HG03039 (cell line): ENCODE measurements around the gene GABRB1.
A peak's percentile ranks its signal among the peaks of the same experiment; 100 is the strongest.

Experiments
- ATAC-seq: cut with Tn5 transposase; IDR thresholded peaks from one replicate; pipeline ENCODE4 v1.9.1; 2021; ENCODE audit warnings: mild to moderate bottlenecking, moderate library complexity; ENCODE audit not compliant: unreplicated experiment

GABRB1 gene

DNA sequence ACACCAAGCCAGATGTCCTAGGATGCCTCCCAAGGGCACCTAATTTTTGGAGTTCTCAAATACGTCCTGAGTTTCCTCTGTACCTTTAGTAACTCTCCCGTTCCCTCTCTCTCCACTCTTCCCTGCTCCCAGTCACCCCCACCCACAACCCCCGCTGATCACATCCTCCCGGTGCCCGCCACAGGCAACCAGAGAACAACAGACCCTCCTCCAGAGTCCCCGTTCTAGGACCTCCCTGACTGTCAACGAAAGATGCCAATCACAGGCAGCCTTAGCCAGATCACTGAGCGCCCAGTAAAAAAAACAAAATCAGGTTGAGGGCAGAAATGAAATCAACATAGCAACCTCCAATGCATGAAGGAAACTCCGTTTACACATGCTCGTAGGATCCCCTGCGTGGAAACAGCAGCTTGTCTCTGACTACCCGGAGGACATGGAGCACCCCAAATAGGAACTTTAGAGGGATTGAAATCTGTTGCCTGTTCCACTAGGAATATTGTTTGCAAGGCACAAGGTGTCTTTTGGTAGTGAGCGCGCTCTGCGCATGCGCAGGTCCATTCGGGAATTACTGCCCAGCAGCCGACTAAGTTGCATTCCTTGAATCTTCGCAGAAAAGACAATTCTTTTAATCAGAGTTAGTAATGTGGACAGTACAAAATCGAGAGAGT is at the start of gene GABRB1:
Gene GABRB1, plus strand, starts transcription at position 557 of the 668 bp plus-strand sequence.
- no peak for ATAC-seq

GRCh38 chr4:46984781-46985180 is 46.6 kb upstream of the GABRB1 start:
- ATAC-seq, result no peak

DNA sequence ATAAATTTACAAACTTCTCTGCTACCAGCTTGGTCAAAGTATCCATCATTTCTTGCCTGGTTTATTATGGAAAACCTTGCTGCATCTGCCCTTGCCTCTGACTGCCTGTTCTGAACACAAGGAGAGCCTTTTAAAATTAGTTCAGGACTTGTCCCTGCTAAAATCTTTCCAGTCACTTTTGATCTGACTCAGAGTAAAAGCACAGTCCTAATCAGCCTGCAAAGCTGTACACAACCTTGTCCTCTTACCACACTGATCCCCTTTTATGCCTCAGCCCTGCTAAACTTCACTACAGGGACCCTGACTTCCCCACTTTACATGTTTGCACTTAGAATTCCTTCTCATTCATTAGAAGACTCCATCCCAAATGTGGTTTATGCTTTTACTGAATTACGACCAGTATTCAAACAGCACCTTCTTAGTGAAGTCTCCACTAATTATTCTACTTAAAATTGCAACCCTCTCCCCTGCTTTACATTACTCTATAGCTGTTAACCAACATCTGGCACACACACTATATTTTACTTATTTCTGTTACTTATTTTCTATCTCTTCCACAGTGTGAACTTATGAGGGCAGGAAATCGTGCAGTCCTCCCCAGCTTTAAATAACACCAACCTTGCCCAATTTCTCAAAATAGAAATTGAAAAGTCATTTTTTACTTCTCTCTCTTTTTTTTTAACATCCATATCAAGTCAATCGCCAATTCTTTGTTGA is 44.3 kb upstream of the GABRB1 start:
- no peak for ATAC-seq

- no peak for ATAC-seq
Measured at GRCh38 chr4:46992338-46992737, 39.0 kb upstream of the GABRB1 start.

DNA sequence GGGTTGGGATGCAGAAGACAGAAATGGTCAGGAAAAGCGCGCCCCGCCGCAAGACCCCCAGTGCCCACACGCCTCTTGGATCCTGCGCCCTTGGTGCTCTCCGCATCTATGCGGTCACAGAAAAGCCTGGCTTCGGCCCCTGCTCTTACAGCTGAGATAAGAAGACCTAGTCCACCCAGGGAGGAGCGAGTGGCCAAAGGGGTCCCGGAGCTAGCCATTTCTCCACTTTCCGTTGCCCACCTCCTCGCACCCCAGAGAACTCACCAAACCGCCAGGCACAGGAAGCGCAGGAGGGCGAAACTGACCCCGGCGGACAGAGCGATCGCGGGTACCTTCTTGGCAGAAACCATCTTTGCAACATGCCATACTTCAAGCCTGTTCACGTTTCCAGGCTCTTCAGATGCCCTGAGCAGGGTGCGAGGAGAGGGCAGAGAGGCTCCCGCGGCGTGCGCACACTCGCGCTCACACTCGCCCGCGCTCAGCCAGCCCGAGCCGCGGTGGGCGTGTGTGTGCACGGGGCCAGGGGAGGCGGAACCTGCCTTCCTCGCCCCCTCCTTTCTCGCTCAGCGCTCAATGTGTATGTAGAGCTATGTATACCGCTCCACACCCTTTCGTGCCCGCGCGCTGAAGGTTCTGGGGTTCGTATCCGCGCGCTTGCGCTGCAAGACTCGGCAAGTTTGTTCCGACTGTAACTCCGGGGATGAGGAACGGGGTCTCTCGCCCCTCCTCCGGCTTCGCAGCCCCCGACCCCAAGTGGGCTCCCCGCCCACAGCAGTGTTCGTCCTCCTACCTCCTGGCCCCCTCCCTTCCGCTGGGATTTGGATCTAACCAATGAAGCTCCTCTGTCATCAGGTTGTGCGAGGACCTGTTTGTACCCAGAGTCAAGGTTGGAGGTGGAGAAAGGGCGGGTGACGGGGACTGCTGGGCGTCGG is 38.0 kb upstream of the GABRB1 start, which contains the start of gene GABRA4:
Gene GABRA4, minus strand, starts transcription at position 507 of the 932 bp plus-strand sequence. Its CDS starts 157 bp downstream, at position 350.
- ATAC-seq, result no peak

DNA sequence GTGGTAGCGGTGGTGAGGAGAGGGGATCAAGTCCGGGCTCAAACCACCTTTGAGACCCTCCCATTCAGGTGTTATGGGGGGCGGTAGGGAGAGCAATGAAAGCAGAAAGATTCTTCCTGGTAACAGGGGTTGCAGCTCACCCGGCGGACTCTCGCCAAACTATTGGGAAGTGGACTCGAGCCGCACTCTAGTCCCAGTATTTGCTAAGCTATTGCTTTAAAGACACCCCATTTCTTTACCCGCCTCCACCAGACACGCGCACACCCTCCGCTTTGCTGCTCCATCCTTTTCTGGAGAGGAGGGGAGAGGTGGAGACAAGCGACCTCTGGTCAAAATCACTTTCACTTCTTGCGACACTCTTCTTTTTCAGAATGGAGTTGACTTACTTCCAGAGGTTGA is 37.4 kb upstream of the GABRB1 start:
- ATAC-seq, result no peak

DNA sequence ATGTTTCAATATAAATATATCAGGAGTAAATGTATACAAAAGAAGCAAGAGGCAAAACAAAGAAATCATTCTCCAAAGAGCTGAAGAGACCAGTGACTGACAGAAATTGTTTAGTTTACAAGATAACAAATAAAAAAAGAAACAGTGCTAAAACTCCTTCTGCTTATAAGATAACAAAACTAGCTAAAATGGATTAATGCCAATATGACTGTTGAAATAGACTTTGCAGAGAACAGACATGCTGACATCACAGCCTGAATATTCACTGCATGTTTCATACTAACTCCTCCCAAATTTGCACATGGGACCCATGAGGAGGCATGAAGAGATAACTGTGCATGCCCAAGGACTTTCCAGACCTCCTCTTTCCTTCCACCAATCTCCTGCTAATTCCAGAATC is 31.8 kb upstream of the GABRB1 start:
- no peak for ATAC-seq

DNA sequence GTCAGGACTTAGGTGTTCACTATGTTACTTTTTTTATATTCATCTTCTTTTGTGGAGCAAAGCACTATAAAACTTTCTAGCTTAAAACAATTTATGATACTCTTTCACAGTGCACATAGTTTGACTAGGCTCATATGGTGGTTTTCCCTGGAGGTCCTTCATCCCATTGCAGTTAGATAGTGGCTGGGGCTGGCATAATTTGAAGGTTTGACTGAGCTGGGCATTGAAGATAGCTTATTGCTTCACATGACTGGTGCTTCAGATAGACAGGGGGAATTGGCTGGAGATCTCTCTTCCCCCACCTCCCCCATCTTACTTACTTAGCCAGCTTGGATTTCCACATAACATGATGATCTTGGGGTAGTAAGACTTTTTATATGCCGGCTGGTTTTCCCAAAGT is 31.0 kb upstream of the GABRB1 start:
- no peak for ATAC-seq

- no peak for ATAC-seq
Measured at GRCh38 chr4:47002580-47002979, 28.8 kb upstream of the GABRB1 start.

GRCh38 chr4:47010347-47010911 is 20.9 kb upstream of the GABRB1 start:
- ATAC-seq, result peak; percentile 10

- peak; percentile 75 for ATAC-seq
Measured at GRCh38 chr4:47010912-47011446, 20.4 kb upstream of the GABRB1 start.

- no peak for ATAC-seq
Measured at GRCh38 chr4:47012676-47013075, 18.7 kb upstream of the GABRB1 start.

GRCh38 chr4:47013373-47013772 is 18.0 kb upstream of the GABRB1 start:
- ATAC-seq, result no peak

GRCh38 chr4:47017081-47017480 is 14.3 kb upstream of the GABRB1 start:
- no peak for ATAC-seq

- ATAC-seq, result no peak
Measured at GRCh38 chr4:47017494-47017893, 13.9 kb upstream of the GABRB1 start.

GRCh38 chr4:47031751-47032404 is 511 bp downstream of the GABRB1 start:
- no peak for ATAC-seq

- peak; percentile 96 for ATAC-seq
Measured at GRCh38 chr4:47032405-47033106, 1.2 kb downstream of the GABRB1 start.

GRCh38 chr4:47038263-47038662 is 6.9 kb downstream of the GABRB1 start:
- ATAC-seq, result no peak

DNA sequence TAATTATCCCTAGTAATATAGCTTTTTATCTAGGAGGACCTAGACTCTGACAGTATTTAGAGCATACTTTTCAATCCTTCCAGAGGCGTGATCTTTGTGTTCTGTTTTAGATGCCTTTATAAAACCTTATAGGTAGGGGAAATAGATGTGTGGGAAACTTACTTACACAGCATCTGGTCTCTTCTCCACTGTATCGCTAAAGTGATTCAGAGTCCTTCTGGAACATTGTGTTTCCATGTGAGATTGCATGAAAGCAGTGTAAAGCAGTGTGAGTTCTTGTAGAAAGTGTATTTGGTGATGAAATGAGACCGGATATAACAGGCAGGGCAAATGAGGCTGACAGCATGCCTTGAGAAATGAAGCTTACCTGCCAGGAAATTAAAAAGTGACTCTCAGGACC is 9.5 kb downstream of the GABRB1 start:
- ATAC-seq, result no peak

DNA sequence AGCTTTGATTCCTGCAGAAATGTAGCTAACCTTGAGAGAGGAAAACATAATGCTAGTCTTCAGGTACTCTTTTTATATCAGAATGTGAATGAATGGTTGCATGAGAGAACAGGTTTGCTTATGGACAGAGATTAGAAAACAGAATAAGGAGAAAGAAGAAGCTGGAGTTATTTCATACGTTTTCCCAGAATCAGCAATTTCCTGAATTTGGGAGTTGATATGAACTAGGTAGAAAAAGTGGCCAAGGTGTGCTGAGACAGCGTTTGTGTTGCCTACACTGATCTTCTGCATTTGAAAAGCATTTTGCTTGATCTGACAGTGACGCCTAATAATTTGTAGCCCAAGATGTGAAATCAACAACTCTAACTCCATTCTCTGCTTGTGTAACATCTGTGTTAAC is 12.5 kb downstream of the GABRB1 start:
- ATAC-seq, result no peak
